ENCODE results near the gene IGSF9B.

GRCh38 chr11:133892584-133893380 lies 64.0 kb downstream of the IGSF9B start:
- TF ChIP-seq CTCF (IDR thresholded peaks at IDR 0.05) (no peak), POLR2A (IDR thresholded peaks at IDR 0.05) (no peak), POLR2AphosphoS5 (IDR thresholded peaks at IDR 0.05) (no peak), EP300 (IDR thresholded peaks at IDR 0.05) (no peak)

Measured in suprapubic skin (tissue), 4 donors.